NCI-H2227 treated with DMSO at 0.1 percent for 48 hours (cell line): ENCODE results near the gene PTH1R.

Experiments
- DNase-seq: peaks from one replicate; lab custom pipeline; 2025; lab: John Stamatoyannopoulos, UW

The PTH1R gene

DNA sequence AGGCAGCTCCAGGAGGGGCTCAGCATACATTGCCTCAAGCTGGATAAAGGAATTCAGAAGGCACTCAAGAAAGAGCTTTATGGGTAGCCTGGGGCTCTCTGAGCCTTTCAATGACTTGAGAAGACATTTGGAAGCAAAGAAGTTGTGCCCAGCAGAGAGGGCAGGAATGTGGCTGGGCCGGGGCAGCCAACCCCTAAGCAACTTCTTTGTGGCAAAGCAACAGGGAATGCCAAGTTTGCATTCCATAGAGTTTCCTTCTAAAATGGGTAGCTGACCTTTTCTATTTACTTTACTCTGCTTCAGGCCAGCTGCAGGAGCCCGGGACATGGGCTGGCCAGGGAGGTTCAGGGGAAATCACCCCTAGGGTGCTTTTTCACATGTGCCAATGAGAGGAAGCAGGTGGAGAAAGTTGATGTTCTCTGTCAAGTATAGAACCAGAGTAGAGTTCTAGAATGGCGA, 53.5 kb downstream of the PTH1R start:
- no peak for DNase-seq

GRCh38 chr3:46931631-46932331, 54.3 kb downstream of the PTH1R start:
- peak; percentile 17 for DNase-seq

GRCh38 chr3:46932455-46933225, 55.1 kb downstream of the PTH1R start:
- DNase-seq: no peak

GRCh38 chr3:46933261-46933660, 55.7 kb downstream of the PTH1R start:
- no peak for DNase-seq

- no peak for DNase-seq
These were observed 56.6 kb downstream of the PTH1R start for GRCh38 chr3:46934072-46934471.

GRCh38 chr3:46934498-46935167, 57.1 kb downstream of the PTH1R start:
- DNase-seq: no peak

DNA sequence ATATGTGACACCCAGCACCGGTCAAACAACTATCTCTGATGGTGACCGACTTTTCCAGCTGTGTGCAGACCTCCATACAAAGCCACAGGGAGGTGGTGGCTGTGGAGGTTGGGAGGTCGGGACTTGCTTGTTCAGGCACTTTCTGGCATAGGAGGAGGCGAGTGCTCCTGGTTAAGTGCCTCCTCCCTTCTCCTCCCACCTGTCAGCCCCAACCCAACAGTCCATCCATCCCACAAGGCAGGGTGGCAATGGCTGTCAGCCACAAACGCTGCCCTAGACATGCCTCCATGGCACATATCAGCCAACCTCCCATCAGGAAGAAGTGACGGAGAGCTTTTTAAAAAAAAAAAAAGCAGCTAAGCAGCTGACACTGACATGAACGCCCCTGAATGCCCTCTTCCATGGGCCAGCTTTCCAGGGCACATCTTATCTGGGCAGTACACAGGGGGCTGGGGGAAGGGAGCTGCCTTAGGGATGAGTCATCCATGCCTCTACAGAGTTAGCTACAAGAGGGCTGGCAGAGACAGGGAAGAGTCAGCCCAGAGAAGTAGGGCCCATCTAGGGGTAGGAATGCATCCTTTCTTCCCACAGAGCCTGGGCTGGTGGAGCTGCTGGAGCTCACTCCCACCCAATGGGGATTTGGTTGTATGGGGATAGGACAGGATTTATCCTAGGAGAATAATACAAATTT, 57.8 kb downstream of the PTH1R start:
- DNase-seq: no peak

- DNase-seq: no peak
These were observed 58.6 kb downstream of the PTH1R start for GRCh38 chr3:46935989-46936558.

DNA sequence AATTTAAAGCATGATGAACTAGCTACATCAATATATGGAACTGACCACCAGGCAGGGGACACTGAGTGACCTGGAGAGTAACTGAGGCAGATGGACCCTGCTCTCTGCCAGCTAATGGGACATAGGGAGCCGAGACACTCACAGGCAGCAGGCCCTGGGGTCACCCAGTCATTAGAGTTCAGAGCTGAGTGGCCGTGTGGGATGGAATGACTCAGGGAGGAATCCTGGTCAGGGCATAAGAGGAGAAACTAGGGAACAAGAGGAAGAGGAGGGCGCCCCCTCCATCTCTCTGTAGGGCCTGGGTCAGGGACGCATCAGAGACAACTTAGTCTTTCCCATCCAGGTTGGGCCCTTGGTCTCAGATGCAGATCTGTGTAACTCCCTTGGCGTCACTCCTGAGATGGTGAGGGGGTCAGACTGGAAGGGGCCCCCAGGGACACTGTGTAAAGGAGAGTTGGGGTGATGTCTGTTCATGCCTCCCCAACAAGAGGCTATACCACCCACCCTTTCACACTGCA, 59.3 kb downstream of the PTH1R start:
- DNase-seq: no peak

GRCh38 chr3:46938118-46938517, 60.6 kb downstream of the PTH1R start:
- no peak for DNase-seq

- DNase-seq: no peak
These were observed 62.3 kb downstream of the PTH1R start for GRCh38 chr3:46939578-46940445.

DNA sequence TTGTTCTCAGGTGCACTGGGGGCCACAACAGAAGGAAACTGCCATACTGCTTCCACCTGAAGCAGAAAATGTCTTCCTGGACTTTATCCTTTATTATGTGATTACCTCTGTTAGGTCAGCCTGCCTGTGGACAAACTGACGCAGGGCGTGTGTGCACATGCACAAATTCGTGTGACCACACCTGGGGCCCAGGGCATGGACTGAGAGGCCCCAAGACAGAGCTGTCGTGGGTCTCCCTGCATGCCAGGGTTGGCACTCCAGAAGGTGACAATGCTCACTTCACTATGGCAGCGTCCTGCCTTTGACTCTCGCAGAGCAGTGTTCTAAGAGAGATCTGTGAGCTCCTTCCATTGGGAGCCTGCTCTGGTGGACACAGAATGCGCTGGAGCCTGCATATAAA, 64.6 kb downstream of the PTH1R start:
- DNase-seq: no peak

GRCh38 chr3:46942481-46943236, 65.1 kb downstream of the PTH1R start:
- no peak for DNase-seq

- DNase-seq: no peak
These were observed 66.0 kb downstream of the PTH1R start for GRCh38 chr3:46943237-46944187.

GRCh38 chr3:46944191-46944590, 66.7 kb downstream of the PTH1R start:
- no peak for DNase-seq

DNA sequence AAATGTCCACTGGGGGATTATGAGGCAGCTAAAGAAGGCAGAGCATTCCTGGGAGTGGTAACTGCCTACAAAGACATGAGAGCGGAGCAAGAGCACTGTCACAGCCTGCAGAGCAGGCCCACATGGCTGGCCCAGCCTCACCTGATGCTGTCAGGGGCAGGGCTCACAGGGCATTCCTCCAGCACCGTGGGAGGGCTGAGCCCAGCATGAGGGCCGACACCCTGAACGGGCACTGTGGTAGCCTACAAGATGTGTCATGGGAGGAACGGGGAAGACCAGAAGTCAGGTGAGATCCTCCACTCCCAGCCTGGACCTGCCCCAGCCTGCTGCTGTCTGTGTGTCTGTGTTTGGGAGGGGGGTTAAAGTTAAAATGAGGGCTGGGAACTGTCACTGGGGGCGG, 68.9 kb downstream of the PTH1R start:
- DNase-seq: no peak

DNA sequence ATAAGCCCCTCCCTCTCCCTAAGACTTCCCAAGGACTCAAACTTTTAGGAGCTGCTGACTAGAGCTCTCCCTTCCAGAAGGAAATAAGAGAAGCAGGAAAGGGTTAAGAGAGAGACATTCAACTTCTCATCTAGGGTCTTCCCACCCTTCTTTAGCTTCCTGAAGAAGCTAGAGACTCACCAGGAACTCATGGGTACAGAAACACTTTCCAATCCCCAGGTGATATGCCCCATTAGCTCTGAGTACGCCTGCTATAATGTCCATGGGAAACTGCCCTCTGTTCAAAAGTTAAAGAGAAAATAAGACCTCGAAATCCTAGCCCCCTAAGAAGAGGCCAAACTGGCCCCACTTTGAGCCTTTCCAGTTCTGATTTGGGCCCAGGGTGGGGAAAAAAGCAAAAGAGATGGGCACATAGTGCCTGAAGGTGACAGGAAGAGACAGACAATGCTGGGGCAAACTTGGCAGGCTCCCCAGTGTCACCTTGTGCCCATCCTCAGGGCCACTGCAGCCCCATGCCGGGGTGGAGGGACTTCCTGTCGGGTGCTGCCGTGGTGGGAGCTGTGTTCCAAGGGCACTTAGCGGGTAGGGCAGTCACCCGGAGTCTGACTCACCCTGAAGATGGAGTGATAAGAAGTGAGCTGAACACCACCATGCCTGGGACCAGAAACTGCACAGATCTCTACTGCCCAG, 69.5 kb downstream of the PTH1R start:
- no peak for DNase-seq

DNA sequence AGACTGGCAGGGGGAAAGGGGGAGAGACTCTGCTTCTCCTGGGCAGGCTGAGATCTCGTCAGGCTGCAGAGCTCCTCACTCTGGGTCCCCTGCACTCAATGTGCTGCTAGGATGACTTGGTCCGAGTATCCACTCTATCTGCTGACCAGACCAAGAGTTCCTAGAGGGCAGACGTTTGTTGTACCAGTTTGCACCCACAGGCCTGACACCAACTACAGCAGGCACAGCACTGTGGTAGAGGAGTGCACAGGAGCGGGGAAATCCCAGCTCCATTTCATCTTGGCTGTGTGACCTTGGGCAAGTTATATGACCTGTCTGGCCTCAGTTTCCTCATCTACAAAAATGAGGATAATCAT, 70.0 kb downstream of the PTH1R start:
- DNase-seq: no peak
